ENCODE results near the gene FBXL7.

DNA sequence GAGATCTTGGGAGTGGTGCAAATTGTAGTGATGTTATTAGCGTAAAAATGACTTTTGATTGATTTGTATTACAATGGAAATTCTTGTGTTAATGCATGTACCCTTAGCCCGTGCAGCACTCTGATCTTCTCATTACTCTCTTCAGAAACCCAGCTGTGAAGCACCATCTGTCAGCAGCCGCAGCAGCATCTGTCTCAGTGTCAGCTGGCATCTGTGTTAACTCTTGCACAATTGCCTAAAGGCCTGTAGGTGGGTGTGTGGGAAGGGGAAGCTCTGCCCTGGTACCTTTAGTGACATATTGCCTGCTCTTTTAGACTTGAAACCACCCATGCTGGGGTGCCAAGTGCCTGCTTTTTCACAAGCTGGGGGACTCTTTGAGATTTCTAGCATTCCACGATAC lies 101.3 kb downstream of the FBXL7 start:
- no peak for TF ChIP-seq EZH2 (IDR thresholded peaks at IDR 0.05; ENCODE audit: low read depth)
- TF ChIP-seq, protein P1, sequence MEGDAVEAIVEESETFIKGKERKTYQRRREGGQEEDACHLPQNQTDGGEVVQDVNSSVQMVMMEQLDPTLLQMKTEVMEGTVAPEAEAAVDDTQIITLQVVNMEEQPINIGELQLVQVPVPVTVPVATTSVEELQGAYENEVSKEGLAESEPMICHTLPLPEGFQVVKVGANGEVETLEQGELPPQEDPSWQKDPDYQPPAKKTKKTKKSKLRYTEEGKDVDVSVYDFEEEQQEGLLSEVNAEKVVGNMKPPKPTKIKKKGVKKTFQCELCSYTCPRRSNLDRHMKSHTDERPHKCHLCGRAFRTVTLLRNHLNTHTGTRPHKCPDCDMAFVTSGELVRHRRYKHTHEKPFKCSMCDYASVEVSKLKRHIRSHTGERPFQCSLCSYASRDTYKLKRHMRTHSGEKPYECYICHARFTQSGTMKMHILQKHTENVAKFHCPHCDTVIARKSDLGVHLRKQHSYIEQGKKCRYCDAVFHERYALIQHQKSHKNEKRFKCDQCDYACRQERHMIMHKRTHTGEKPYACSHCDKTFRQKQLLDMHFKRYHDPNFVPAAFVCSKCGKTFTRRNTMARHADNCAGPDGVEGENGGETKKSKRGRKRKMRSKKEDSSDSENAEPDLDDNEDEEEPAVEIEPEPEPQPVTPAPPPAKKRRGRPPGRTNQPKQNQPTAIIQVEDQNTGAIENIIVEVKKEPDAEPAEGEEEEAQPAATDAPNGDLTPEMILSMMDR (conservative IDR thresholded peaks at IDR 0.05) = no peak
